IMR-90 (cell line): ENCODE measurements around the gene PCIF1. TPM values are rescaled to one million over a fixed set of nuclear protein-coding genes. Genes with fewer than 3 reads are reported as not detected.

ENCODE experiments used
- ATAC-seq: fragments of 200-7000 bp; cut with Tn5 transposase; 2 replicates; pipeline ENCODE4 v1.9.1; 2020; ENCODE audit warnings: low read depth, mild to moderate bottlenecking, moderate library complexity
- BruUV-seq: library from RNA; stranded (reverse); fragments of 400-500 nt; replicated peaks from 2 replicates; lab custom pipeline; 2021; lab: Mats Ljungman, UMichigan
- CTCF ChIA-PET: fragments of 300-600 bp; formaldehyde crosslinking; extraction: SDS; loops from one replicate; lab custom pipeline; 2021; ENCODE audit warnings: antibody characterized with exemption; lab: Yijun Ruan, JAX
- POLR2A ChIA-PET: fragments of 300-600 bp; sonication (Branson Sonifier 250); formaldehyde crosslinking; loops from one replicate; lab custom pipeline; 2022; ENCODE audit warnings: antibody characterized with exemption; ENCODE audit not compliant: unreplicated experiment; lab: Charles Lee
- DNase-seq: peaks from one replicate; pipeline ENCODE4 v3.0.0; 2013
- H2AFZ ChIP-seq: replicated peaks from 2 replicates; pipeline ENCODE3; 2013; ENCODE audit warnings: low read length, mild to moderate bottlenecking; ENCODE audit not compliant: poor library complexity
- H2AK5ac ChIP-seq: 2 replicates; pipeline ENCODE4 v1.6.1; 2013; ENCODE audit warnings: low read depth, low read length, inconsistent platforms
- H2AK9ac ChIP-seq: replicated peaks from 2 replicates; pipeline ENCODE3; 2013; ENCODE audit warnings: mild to moderate bottlenecking, low read depth, low read length, moderate library complexity; ENCODE audit not compliant: poor library complexity
- H2BK120ac ChIP-seq: 2 replicates; pipeline ENCODE4 v1.6.1; 2013; ENCODE audit warnings: low read depth, low read length, inconsistent platforms
- H2BK15ac ChIP-seq: 3 replicates; pipeline ENCODE4 v1.6.1; 2013; ENCODE audit warnings: low read depth, low read length, inconsistent platforms
- H2BK20ac ChIP-seq: 2 replicates; pipeline ENCODE4 v1.6.1; 2013; ENCODE audit warnings: low read depth, mild to moderate bottlenecking, inconsistent platforms, low read length, moderate library complexity
- H2BK5ac ChIP-seq: 2 replicates; pipeline ENCODE4 v1.6.1; 2013; ENCODE audit warnings: mild to moderate bottlenecking, low read depth, low read length, inconsistent platforms; ENCODE audit not compliant: poor library complexity, severe bottlenecking
- H3K14ac ChIP-seq: replicated peaks from 2 replicates; pipeline ENCODE4 v1.6.1; 2013; ENCODE audit warnings: low read depth, low read length, inconsistent platforms
- H3K18ac ChIP-seq: 2 replicates; pipeline ENCODE4 v1.6.1; 2013; ENCODE audit warnings: low read depth, low read length, control low read depth
- H3K23ac ChIP-seq: 2 replicates; pipeline ENCODE4 v1.6.1; 2013; ENCODE audit warnings: low read depth, low read length, inconsistent platforms
- H3K27ac ChIP-seq: 2 replicates; pipeline ENCODE4 v1.5.1; 2013; ENCODE audit warnings: mild to moderate bottlenecking, control low read depth, low read length; ENCODE audit not compliant: insufficient read depth
- H3K27me3 ChIP-seq: 2 replicates; pipeline ENCODE4 v1.6.1; 2013; ENCODE audit warnings: low read length; ENCODE audit not compliant: control insufficient read depth, insufficient read depth
- H3K36me3 ChIP-seq: 2 replicates; pipeline ENCODE4 v1.6.1; 2013; ENCODE audit warnings: low read length, mixed read lengths; ENCODE audit not compliant: control insufficient read depth, insufficient read depth
- H3K4ac ChIP-seq: 2 replicates; pipeline ENCODE4 v1.6.1; 2013; ENCODE audit warnings: low read depth, low read length, inconsistent platforms
- H3K4me1 ChIP-seq: 2 replicates; pipeline ENCODE4 v1.6.1; 2013; ENCODE audit warnings: low read length, mixed read lengths; ENCODE audit not compliant: control insufficient read depth, insufficient read depth
- H3K4me2 ChIP-seq: 2 replicates; pipeline ENCODE4 v1.6.1; 2013; ENCODE audit warnings: low read depth, mild to moderate bottlenecking, control low read depth, low read length, moderate library complexity
- H3K4me3 ChIP-seq: 2 replicates; pipeline ENCODE4 v1.5.1; 2013; ENCODE audit warnings: low read depth, mild to moderate bottlenecking, control low read depth, low read length, moderate library complexity; ENCODE audit not compliant: insufficient read depth
- H3K56ac ChIP-seq: 2 replicates; pipeline ENCODE4 v1.6.1; 2013; ENCODE audit warnings: low read length, inconsistent platforms; ENCODE audit not compliant: insufficient read depth; ENCODE audit errors: extremely low read depth
- H3K79me1 ChIP-seq, 2 experiments: 2 replicates each; pipeline ENCODE4 v1.6.1; 2013; ENCODE audit warnings: low read length in 2 of 2, inconsistent platforms in 1 of 2, low read depth in 1 of 2
- H3K9ac ChIP-seq: 2 replicates; pipeline ENCODE4 v1.6.1; 2013; ENCODE audit warnings: low read depth, low read length, control low read depth
- H3K9me1 ChIP-seq: 2 replicates; pipeline ENCODE4 v1.6.1; 2013; ENCODE audit warnings: low read length, inconsistent platforms; ENCODE audit not compliant: insufficient read depth
- H3K9me3 ChIP-seq: 2 replicates; pipeline ENCODE4 v1.6.1; 2013; ENCODE audit warnings: low read length; ENCODE audit not compliant: control insufficient read depth, insufficient read depth
- H4K20me1 ChIP-seq: 2 replicates; pipeline ENCODE4 v1.6.1; 2013; ENCODE audit warnings: low read length, inconsistent platforms; ENCODE audit not compliant: insufficient read depth
- H4K5ac ChIP-seq: 2 replicates; pipeline ENCODE4 v1.6.1; 2013; ENCODE audit warnings: mild to moderate bottlenecking, low read depth, low read length, control low read depth
- H4K8ac ChIP-seq, 2 experiments: 2 replicates each; pipeline ENCODE4 v1.6.1; 2013; ENCODE audit warnings: low read depth in 2 of 2, low read length in 2 of 2, control low read depth in 1 of 2, inconsistent platforms in 1 of 2
- H4K91ac ChIP-seq: 2 replicates; pipeline ENCODE4 v1.6.1; 2013; ENCODE audit warnings: low read depth, low read length, inconsistent platforms; ENCODE audit not compliant: insufficient read depth
- CHD1 ChIP-seq: IDR thresholded peaks from 2 replicates; pipeline ENCODE4 v1.6.1; 2012; ENCODE audit warnings: low read depth, low read length, improper control_type of control experiment
- CTCF ChIP-seq: conservative IDR thresholded peaks from 2 replicates; pipeline ENCODE4 v1.5.1; 2012; ENCODE audit warnings: mild to moderate bottlenecking, low read depth, low read length, improper control_type of control experiment
- ELK1 ChIP-seq: fragments of 150-350 bp; IDR thresholded peaks from 2 replicates; pipeline ENCODE4 v1.6.1; 2016; ENCODE audit warnings: low read depth, mild to moderate bottlenecking, low read length, moderate library complexity, borderline replicate concordance
- FOS ChIP-seq: fragments of 150-350 bp; IDR thresholded peaks from 2 replicates; pipeline ENCODE4 v1.6.1; 2016; ENCODE audit warnings: low read depth, low read length
- MAZ ChIP-seq: IDR thresholded peaks from 2 replicates; pipeline ENCODE4 v1.6.1; 2012; ENCODE audit warnings: low read depth, mild to moderate bottlenecking, low read length, improper control_type of control experiment, moderate library complexity, borderline replicate concordance
- RAD21 ChIP-seq: IDR thresholded peaks from 2 replicates; pipeline ENCODE4 v1.6.1; 2012; ENCODE audit warnings: low read length, improper control_type of control experiment
- RCOR1 ChIP-seq: IDR thresholded peaks from 2 replicates; pipeline ENCODE4 v1.6.1; 2012; ENCODE audit warnings: mild to moderate bottlenecking, low read length, improper control_type of control experiment; ENCODE audit not compliant: insufficient replicate concordance
- WGBS, 2 experiments: methylation state at CpG; one replicate each; pipeline versions ENCODE4 v1.1.5 to v1.1.7; 2013; ENCODE audit warnings: missing lambda C conversion rate in 2 of 2; ENCODE audit not compliant: insufficient read length in 1 of 2; ENCODE audit errors: extremely low coverage in 2 of 2; 5-methylcytosine and 5-hydroxymethylcytosine counted together
- dilution Hi-C: fragments of 300-500 bp; cut with HindIII; formaldehyde crosslinking; loops from one replicate; pipeline ENCODE4 v1.14.3; 2018; ENCODE audit warnings: low sequenced_read_pairs; ENCODE audit not compliant: unreplicated experiment
- in situ Hi-C: fragments of 300-500 bp; cut with MboI; formaldehyde crosslinking; loops from 3 replicates; pipeline ENCODE4 v1.14.3; 2019; ENCODE audit warnings: low sequenced_read_pairs, inconsistent platforms, mixed read lengths
- intact Hi-C: fragments of 100-400 bp; cut with micrococcal nuclease; formaldehyde crosslinking; loops from 2 replicates; pipeline ENCODE4 v1.10.0; 2022
- polyA plus RNA-seq, 3 experiments: library from polyadenylated mRNA; depleted of rRNA; stranded (reverse); fragments of >200 nt; gene quantifications; 2 replicates each; pipeline ENCODE4 v1.2.3, GENCODE V29; 2012; ENCODE audit warnings: low replicate concordance in 1 of 3
- total RNA-seq: library from RNA; depleted of rRNA; stranded (reverse); fragments of >200 nt; gene quantifications from 2 replicates; pipeline ENCODE4 v1.2.3, GENCODE V29; 2012

Gene PCIF1
- total and polyA plus RNA-seq, 2 of the 4 experiments (the other 2 are of a cell fraction) = 5.4 to 18.3 TPM

- TF ChIP-seq CTCF = no peak
Observed at GRCh38 chr20:45918182-45918737, 16.2 kb upstream of the PCIF1 start (continued).

- WGBS, 2 experiments = 100% methylated on average over 4 of the region's 12 CpGs; no CpG with 5 or more reads in 1 of the 2 experiments
- DNase-seq = peak; percentile 21
- dilution Hi-C loops = no loop called here
Observed at GRCh38 chr20:45918779-45919537, 15.5 kb upstream of the PCIF1 start.

More at GRCh38 chr20:45918779-45919537, 15.5 kb upstream of the PCIF1 start:
- Histone ChIP-seq H3K18ac (peak overlapping the region; percentile 39), H3K4ac (peak overlapping the region; percentile 59), H4K5ac (peak overlapping the region; percentile 19), H4K8ac (peak overlapping the region; percentile 37 to 62; a peak in 3 of 4 replicates), H3K4me1 (peaks cover 27% of the 10 kb centered on the region), H3K79me1 (no peaks in the 10 kb centered on the region), H3K27me3 (no peaks in the 10 kb centered on the region), H3K9me3 (no peaks in the 10 kb centered on the region), H3K14ac (0 out of 2 replicates have a peak overlapping the region, but pooled peaks have one; percentile 58), H3K9ac (no peak overlapping the region), H3K56ac (no peak overlapping the region), H4K91ac (no peak overlapping the region), H4K20me1 (no peaks in the 10 kb centered on the region), H2AK9ac (no peak overlapping the region), H2BK15ac (no peak overlapping the region; the same call in 2 of the 3 replicates), H3K27ac (peak overlapping the region; percentile 89; the same call in 1 of the 2 replicates), H3K36me3 (no peaks in the 10 kb centered on the region), H2BK120ac (peak overlapping the region; percentile 43; the same call in 1 of the 2 replicates), H3K9me1 (no peaks in the 10 kb centered on the region; the same call in 1 of the 2 replicates), H2BK5ac (peak overlapping the region; percentile 61), H3K4me3 (no peak overlapping the region), H3K4me2 (no peak overlapping the region), H2BK20ac (no peak overlapping the region; the same call in 1 of the 2 replicates), H3K23ac (no peak overlapping the region), H2AFZ (no peak overlapping the region), H2AK5ac (peak overlapping the region; percentile 44; the same call in 1 of the 2 replicates)
- ATAC-seq = no peak
- ChIA-PET POLR2A (no interaction called here), CTCF (interaction anchor here (1.0 kb wide), 1 partner anchor 27 kb away, joined by 4 read pairs; the partner anchor contains the start of gene CTSA)
- in situ Hi-C loops (loop anchor here (25.0 kb wide), 1 partner anchor 582 kb away; the partner anchor contains the start of gene SDC4), intact Hi-C loops (no loop called here)
- BruUV-seq = no TSS peak
- TF ChIP-seq CHD1 (no peak), RCOR1 (no peak), ELK1 (no peak), MAZ (no peak), FOS (no peak), RAD21 (no peak)
